Measurements from ENCODE around the gene PVALB.

Gene PVALB

DNA sequence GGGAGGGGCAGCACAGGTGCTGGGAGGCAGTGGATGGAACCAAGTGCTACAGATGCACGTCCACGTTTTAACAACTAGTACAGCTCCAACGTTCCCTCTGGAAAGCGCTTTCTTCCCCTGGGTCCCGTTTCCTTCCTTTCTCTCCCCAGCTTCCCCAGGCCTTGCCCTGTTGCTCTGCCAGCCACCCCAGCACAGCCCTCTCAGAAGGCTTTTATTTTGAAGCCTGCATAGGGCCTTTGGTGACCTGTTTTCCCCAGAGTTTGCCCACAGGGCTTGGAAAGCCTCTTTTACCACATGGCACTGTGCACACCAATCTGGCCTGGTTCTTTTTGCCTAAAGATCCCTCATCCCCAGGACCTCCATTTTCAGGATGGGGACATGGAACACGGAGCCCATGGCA lies 30.1 kb upstream of the PVALB start:
- DNase-seq (ENCODE audit: low read depth, low spot score), result no peak

DNA sequence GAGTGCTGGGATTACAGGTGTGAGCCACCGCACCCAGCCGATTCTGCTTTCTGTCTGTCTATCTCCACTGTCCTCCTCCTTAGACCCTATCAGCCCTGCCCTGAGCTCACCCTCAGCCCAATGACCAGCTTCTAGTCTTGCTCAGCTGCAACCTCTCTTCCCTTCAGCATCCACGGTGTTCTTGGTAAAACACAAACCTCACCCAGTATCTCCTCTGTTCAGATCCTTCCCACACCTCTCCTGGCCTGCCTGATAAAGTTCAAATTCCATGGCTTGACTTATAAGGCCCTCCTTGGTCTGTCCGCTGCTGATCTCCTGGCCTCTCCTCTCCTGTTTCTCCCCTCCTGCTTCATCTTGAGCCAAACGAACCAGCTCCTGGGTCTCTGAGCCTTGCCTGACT lies 29.4 kb upstream of the PVALB start:
- no peak for DNase-seq (ENCODE audit: low read depth, low spot score)

DNA sequence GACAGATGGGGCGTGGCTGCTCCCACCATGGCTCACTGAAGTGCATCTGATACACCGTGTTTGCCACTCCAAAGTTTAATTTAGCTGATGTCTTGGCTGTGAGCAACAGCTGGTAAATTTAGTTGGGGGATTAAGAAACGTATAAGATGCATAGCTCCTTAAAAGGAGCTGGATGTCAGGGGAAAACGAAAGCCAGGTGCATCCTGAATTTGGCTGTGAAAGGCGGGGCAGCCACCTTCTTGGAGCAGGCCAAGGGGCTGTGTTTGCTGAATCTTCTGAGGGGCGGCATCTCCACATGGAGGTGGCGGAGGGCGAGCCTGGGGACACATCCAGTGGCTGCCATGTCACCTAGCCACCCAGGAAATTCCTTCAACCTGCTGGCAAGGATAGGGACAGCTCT lies 23.3 kb upstream of the PVALB start:
- no peak for DNase-seq (ENCODE audit: low read depth, low spot score)

DNA sequence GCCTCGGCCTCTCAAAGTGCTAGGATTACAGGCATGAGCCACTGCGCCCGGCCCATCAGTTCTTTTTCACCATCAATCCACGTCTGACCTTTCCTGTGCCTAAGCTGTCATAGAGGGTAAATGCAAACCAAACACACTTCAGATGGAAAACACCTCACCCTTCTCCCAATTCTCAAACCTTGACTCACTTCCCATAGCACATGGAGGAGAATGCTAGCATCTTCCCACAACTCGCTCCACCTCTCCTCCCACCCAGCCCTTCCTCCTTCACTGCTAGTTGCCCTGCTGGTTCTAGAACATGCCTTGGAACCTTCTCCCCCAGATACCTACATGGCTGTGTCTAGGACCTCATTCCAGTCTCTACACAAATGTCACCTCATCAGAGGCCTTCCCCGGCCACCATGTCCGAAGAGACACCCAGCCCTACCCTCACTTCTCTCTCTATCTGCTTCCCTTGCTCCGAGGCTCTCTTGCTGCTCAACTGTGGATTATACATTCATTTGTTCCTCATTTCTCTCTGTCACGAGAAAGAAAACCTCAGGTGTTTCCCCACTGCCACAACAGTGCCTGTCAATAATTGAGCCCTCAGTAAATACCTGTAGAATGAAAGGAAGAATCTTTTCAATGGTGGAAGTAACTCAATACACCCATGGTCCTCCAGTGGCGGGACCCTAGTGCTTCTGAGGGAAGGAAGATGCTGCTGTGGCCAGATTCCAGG lies 22.7 kb upstream of the PVALB start:
- DNase-seq (ENCODE audit: low read depth, low spot score), result no peak

DNA sequence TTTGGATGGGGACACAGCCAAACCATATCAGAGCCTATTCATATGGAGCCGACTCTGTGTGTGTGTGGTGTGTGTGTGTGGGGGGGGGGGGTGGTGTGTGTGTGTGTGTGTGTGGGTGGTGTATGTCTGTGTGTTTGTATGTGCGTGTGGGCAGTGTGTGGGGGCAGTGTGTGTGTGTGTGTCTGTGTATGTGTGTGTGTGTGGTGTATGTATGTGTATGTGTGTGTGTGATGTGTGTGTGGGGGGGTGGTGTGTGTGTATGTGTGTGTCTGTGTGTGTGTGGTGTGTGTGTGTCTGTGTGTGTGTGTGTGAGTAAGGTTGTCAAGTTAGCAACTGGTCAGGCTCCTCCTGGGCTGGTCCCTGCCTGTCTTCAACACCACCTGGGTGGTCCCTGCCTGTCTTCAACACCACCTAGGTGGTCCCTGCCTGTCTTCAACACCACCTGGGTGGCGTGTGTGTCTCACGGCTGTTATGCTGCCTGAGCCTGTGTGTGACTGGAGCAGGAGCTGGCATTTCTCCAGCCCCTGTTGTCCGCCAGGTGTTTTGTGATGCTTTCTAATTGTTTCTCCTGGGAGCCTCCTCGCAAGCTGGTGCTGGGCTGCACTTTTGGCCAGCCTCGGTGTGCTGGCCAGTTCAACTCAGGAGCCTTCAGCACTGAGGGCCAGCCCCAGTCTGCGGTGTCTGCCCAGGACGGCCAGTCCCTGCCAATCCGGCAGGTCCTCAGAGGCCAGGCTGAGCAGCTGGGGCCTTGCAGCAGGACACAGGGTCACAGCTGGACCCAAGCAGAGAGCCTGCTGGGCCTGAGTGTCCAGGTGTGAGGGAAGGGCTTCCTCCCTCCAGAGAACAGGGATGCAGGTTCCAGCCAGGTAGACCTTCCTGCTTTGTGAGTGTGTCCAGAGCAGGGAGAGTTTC lies 21.5 kb upstream of the PVALB start:
- no peak for DNase-seq (ENCODE audit: low read depth, low spot score)

DNA sequence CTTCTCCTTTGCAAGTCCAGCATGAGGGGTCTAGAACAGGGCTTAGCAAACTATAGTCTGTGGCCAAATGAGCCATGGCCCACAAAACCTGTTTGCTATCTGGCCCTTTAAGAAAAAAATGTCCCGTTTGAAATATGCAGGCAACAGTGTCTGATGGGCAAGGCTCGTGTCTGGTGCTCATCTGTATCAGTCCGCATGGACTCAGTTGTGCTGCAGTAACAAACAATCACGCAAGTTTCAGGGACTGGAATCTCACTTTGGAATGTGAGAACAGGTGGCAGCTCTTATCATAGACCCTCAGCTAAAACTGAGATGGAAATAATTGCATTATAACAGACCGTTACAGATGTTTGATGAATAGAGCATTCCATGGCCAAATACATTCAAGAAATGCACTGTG lies 19.1 kb upstream of the PVALB start:
- DNase-seq (ENCODE audit: low read depth, low spot score), result no peak

DNA sequence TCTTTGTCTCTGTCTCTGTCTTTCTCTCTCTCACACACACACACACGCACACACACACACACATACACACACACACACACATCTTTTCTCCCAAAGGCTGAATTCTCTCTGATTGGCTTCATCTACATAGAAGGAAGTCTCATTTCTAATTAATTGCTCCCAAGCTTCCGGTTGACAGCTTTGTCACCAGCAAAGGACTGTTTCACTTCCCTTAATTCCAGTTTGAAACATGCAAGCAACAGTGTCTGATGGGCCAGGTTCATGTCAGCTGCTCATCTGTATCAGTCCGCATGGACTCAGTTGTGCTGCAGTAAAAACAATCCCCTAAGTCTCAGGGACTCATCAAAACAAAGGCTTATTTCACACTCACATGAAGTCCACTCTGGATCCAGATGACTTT lies 16.2 kb upstream of the PVALB start:
- DNase-seq (ENCODE audit: low read depth, low spot score), result no peak

DNA sequence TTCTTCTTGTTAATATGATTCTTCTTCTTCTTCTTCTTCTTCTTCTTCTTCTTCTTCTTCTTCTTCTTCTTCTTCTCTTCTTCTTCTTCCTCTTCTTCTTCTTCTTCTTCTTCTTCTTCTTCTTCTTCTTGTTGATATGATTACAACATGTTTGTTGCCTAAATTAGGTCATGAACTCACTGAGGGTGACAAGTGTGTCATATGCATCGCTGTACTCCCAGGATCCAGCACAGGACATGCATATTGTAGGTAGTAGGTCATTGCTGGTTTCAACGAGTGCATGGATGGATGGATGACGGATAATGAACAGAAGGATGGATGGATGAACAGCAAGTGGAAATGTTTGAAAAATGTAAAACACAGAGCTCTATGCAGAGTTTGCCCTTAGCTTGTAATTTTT lies 14.9 kb upstream of the PVALB start:
- no peak for DNase-seq (ENCODE audit: low read depth, low spot score)

DNA sequence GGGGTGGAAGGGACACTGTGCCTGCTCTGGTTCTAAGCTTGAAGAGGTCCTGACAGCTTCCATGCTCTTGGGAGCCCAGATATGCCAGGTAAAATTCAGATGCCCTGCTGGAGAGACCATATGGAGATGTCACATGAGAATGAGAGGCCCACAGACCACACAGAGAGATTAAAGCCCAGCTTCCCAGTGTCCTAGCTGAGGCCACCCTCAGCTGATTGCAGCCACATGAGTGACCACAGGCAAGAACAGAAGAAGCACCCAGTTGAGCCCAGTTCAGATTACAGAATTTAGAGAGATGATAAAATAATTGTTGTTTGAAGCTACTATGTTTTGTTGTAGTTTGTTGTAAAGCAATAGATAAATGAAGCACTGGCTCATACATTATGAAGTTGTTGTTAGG lies 14.4 kb upstream of the PVALB start:
- DNase-seq (ENCODE audit: low read depth, low spot score), result no peak

DNA sequence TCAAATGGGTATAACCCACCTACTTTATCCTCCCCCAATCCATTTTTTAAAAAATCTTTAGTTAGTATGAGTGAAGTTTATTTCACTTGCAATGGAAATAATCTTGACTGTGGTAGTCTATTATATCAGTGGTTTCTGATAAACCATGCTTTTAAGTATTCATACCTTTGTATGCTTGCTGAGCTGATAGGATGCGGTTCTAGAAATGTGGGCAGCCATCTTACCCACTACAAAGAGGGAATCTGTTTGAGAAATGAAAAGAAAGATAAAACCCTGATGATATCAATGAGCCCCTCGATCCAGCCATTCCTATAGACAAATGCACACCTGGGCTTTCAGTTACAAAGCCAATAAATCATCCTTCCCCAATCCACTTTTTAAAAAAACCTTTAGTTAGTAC lies 13.8 kb upstream of the PVALB start:
- DNase-seq (ENCODE audit: low read depth, low spot score), result no peak

DNA sequence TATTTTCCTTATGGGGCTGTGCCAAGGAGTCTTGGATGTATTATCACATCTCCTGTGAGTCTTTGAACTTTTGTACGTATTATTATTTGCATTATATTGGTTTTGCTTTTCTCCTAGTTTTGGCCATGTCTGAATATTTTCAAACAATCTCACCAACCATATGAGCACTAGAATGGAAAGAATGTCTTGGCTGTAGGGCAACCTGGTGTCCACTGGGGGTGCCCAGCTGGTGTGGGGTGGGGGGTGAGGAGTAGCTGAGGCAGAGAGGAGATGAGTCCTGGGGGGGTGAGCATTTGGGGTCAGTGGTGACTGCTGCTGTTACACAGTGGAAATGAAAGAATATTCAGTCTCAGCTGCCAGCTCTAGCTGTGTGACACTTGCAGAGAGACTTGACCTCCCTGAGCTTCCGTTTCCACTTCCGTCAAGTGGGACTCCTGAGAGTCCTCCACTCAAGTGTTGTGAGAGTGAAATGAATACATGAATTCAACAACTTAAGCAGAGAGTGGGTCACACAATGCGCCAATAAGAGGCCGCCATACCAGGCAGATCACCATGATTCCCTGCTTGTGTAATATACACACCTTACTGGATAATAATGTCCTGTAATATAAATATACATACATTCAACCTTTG lies 12.7 kb upstream of the PVALB start:
- DNase-seq (ENCODE audit: low read depth, low spot score), result no peak

DNA sequence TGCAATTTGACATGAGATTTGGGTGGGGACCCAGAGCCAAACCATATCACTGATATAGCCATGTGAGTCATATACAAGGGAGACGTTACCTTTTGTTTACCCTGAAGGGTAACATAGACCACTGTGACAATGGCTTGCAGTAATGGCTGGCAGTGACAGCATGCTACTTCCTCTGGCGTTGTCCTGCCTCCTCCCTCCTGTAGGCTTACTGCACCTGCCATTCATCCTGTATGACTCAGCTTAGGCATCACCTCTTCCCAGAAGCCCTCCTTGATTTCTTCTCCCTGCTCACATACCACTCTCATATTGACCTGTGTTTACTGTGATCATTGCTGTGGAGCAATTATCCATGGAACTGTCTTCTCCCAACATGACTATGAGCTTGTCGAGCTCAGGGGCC lies 12.0 kb upstream of the PVALB start:
- no peak for DNase-seq (ENCODE audit: low read depth, low spot score)

DNA sequence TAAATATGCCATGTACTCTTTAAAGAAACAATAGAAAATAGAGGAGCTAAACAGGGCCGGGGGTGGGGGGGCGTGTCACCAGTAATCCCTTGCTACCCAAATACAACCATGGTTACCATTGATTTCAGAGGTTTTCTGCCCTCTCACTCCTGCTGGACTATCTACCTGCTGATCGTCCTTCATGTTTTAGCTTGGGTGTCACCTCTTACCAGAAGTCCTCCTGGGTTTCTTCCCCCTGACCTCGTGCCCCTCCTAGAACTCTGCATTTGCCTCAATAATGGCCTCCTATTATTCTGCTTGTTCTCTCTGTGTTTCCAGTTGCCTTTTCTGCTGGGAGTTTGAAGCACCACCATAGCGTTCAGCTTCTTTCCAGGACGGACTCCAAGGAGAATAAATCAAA lies 9.4 kb upstream of the PVALB start:
- DNase-seq (ENCODE audit: low read depth, low spot score), result no peak

DNA sequence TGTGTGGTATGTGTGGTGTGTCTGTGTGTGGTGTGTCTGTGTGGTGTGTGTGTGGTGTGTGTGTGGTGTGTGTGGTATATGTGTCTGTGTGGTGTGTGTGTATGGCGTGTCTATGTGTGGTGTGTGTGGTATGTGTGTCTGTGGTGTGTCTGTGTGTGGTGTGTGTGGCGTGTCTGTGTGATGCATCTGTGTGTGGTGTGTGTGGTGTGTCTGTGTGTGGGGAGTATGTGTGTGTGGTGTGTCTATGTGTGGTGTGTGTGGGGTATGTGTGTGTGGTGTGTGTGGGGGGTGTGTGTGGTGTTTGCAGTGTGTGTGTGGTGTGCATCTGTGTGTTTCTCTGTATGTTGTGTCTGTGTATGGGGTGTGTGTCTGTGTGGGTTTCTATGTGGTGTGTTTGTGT lies 7.8 kb upstream of the PVALB start:
- DNase-seq (ENCODE audit: low read depth, low spot score), result no peak

DNA sequence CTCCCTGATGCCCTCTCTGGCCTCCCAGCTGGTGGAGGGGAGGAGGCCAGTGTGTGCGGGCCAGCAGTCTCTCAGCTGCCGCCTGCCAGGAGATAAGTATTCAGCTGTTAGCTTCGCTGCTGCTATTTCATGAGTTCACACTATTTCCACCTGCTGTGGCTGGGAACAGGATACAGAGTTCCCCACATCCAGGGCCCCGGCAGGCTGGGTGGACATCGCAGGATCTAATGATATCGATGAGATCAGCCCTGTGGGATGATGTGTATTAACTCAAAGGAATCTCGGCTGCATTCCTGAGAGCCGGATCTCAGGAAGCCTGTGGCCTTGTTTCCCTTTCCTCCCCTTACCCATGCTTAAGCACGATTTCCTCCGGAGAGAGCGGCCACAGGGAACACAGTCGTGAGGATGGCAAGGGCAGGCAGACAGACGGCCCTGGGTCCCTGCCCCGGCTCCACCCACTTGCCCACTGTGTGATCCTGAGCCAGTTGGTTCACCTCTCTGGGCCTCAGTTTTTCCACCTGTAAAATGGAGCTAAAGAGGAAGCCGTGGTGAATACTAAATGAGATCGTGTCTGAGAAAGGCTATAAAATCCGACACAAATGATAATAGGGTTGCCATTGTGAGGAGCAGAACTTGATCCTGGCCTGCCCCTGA lies 6.5 kb upstream of the PVALB start:
- DNase-seq (ENCODE audit: low read depth, low spot score), result no peak

DNA sequence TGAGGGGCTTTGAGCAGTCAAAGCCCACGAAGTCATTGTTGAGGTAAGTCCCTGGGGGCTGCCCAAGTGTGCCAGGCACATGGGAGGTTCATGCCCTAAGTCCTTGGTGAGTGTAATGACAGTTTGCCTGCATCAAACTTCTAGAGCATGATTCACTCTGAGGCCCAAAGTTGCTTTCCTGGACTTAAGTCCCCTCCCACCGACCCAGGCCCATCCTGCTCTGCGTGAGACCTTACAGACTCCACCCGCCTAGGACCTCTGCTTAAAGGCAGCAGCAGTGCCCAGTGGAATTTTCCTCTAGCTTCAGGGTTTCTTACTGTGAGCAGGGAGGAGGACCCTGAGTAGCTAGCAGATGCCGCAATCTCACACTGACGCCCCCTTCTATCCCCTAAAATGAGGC lies 5.7 kb upstream of the PVALB start:
- DNase-seq (ENCODE audit: low read depth, low spot score), result no peak

DNA sequence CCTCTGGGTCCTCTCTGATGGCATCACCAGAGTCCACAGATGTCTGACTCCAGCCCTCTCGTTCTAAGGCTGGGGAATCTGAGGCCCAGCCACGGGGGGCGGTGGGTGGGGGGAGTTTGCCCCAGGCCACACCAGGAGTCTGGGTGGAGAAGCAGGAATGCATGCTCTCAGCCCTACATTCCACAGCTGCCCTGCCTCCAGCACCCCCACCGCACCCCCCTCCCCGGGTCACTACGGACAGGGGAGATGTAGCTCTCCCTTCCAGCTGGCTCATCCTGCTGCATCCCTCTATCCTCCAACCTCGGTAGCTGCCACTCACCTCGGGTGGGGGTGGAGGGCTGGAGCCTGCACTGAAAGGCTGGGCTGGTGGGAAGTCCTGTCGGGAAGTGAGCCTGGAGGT lies 2.3 kb upstream of the PVALB start:
- no peak for DNase-seq (ENCODE audit: low read depth, low spot score)

DNA sequence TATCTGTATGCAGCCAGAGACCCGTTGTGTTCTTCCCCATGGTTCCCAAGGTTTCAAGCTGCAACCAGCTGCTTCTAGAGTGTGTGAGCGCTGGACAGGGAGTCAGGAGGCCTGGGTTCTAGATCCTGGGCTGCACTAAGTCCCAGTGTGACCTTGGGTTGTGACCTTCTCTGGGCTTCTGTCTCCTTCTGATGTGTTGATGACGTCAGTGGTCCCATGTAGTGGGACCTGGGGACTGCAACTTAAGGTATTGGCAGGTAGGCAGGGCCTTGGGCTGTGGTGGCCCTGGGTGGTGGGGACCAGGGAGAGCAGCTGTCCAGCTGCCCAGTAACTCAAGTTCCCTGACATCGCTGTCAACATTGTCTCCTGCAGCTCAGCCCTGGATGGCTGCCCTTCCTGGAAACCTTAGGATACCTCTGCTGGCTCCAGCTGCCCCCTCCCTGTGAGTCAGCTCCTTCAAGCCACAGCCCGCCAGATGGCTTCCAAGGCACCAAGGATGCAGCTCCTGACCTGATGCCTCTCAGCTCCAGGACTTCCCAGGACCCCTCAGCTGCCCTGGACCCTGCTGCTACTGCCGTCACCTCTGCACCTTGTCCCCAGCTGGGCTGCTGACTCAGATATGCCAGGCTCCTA lies 1.3 kb upstream of the PVALB start:
- DNase-seq (ENCODE audit: low read depth, low spot score), result no peak

DNA sequence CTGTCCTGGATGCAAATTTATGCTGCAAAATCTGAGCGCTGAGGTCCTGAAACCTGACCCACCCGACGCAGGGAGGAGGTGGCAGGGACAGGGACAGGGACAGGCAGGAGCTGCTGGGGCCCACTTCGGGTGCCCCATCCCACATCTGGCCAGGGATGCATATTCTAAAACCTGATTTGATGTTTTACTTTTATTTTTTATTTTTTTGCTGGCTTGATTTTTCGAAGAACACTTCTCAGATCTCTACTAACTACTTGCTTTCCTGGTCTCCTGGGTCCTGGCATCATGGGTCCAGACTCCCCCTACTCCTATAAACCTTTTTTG lies 652 bp upstream of the PVALB start:
- DNase-seq (ENCODE audit: low read depth, low spot score), result no peak

DNA sequence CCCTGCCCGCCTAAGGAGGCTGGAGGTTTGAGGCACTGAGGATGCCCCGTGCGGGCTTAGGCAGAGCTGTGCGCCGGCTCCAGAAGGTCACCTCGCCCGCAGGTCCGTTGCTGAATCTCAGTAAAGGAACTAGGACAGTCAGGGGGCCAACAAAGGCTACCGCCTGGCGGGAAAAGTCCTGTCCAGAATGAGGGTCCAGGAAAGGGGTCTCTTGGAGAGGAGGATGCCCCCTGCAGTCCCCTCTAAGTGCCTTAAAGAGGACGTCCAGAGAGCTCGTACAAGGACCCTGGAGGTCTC lies 548 bp downstream of the PVALB start:
- no peak for DNase-seq (ENCODE audit: low read depth, low spot score)

DNA sequence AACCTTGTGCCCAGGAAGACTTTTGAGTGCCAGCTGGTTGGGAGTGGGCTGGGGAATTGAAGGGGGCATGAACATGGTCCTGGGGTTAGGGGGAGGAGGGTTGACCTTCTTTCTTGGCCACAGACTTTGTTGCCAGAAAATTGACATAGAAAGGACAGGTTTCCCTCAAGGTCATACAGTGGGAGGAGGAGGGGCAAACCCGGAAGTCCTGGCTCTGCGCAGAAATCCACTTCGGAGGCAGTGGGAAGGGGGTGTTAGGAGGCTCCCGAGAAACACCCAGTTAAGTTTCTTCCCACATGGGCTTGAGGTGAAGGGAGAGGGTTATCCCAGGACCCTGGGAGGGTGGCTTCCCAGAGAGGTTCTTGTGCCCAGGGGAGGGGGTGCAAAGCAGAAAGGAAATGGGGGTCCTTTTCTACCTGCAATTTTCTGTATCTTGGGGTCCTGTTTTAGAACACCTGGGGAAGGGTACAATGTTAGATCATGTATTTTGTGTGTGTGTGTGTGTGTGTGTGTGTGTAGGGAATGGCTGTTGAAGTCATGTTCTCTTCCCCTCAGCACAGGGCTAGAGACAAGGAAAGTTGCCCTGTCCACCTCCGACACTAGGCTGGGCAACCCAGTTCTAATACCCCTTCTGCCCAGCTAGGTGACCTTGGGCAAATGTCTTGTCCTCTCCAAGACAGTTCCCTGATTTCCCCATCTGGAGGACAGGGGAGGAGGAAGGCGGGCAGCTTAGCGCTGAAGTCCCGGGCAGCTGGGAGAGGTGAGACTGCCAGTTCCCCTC lies 1.1 kb downstream of the PVALB start:
- DNase-seq (ENCODE audit: low read depth, low spot score), result no peak

Measured in activated CD4-positive, CD25-positive, alpha-beta regulatory T cell treated with anti-CD3 and anti-CD28 coated beads, Interleukin-2, amount 50 U/mL, for 16 hours (primary cell).